22Rv1 (cell line): ENCODE results near the gene OR13C2.
"Not testable (repeated sequence)": the region's sequence is repeated elsewhere in the genome, so short reads cannot be mapped to it uniquely, and the experiment has no call there.

Experiments
- H3K27ac ChIP-seq: fragments of 450-650 bp; 2 replicates; pipeline ENCODE4 v1.5.1; 2017
- CTCF ChIP-seq: fragments of 450-650 bp; IDR thresholded peaks from 2 replicates; pipeline ENCODE4 v1.5.1; 2017; ENCODE audit warnings: mild to moderate bottlenecking
- ZFX ChIP-seq: fragments of 450-650 bp; IDR thresholded peaks from 2 replicates; pipeline ENCODE4 v1.6.1; 2017; ENCODE audit warnings: antibody characterized with exemption, borderline replicate concordance

Gene OR13C2

DNA sequence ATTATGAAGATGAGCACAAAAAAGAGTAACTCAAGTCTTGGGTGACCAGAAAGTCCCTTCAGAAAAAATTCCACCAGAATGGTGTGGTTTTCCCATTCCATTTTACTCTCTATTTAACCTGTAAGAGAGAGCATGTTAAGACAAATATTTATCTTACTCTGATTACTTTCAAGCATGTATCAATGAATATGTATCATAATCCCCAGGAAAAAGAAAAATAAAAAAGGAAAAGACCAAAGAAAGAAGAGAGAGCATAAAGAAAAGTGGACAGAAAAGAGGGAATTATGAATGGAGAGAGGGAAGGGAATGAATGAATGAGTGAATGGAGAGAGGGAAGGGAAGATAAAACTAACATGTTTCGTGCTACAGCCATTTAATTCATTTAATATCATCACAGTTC, at the start of gene OR13C2:
OR13C2 (minus strand) TSS at position 101 of the 400 bp plus-strand sequence; CDS start at position 101, 0 bp downstream.
- H3K27ac ChIP-seq, result not testable (repeated sequence)

- H3K27ac ChIP-seq, result no peak overlapping the region
- no peak for TF ChIP-seq CTCF
- TF ChIP-seq ZFX, result no peak
Observed at GRCh38 chr9:104635456-104635855, 30.0 kb upstream of the OR13C2 start.

DNA sequence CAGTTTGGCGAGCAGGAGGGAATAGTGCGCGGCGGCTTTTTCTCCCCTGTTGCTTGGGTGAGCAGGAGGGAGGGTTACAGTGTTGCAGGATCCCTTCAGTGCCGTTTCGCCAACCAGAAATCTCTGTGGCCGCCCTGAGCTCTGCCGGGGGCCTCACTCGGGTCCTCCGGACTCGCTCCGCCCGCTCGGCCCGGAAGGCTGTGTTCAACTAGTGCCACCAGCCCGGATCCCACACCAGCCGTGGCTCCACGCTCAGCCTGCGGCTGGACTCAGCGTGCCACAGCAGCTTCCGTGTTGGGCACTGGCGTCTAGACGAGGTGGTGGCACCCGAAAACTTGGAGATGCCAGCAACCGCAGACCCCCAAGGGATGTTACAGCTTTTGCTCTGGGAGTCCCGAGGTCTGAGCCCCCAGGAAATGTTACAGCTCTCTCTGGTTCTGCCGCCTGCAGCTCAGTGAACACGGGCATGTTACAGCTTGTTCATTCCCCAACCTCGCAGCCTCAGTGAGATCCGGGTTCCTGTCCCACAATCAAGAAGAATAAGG, 28.6 kb upstream of the OR13C2 start:
- H3K27ac ChIP-seq, result no peak overlapping the region
- no peak for TF ChIP-seq ZFX
- TF ChIP-seq CTCF, result no peak

DNA sequence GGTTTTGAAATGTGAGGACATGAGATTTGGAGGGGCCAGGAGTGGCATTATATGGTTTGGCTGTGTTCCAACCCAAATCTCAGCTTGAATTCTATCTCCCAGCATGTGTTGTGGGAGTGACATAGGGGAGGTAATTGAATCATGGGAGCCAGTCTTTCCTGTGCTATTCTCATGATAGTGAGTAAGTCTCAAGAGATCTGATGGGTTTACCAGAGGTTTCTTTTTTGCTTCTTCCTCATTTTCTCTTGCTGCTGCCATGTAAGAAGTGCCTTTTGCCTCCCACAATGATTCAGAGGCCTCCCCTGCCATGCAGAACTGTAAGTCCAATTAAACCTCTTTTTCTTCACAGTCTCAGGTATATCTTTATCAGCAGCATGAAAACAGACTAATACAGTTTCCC, 20.5 kb upstream of the OR13C2 start:
- not testable (repeated sequence) for H3K27ac ChIP-seq

GRCh38 chr9:104618104-104618503, 12.7 kb upstream of the OR13C2 start, which contains the start of gene OR13C9:
TSS of gene OR13C9 (minus strand) at chr9:104618204. CDS start at chr9:104618204, 0 bp downstream.
- TF ChIP-seq CTCF, result no peak

GRCh38 chr9:104617418-104617817, 12.0 kb upstream of the OR13C2 start:
- no peak for TF ChIP-seq ZFX
- TF ChIP-seq CTCF, result no peak
- H3K27ac ChIP-seq, result no peak overlapping the region

More at GRCh38 chr9:104618104-104618503, 12.7 kb upstream of the OR13C2 start, which contains the start of gene OR13C9:
- H3K27ac ChIP-seq, result no peak within 1 kb of the TSS

DNA sequence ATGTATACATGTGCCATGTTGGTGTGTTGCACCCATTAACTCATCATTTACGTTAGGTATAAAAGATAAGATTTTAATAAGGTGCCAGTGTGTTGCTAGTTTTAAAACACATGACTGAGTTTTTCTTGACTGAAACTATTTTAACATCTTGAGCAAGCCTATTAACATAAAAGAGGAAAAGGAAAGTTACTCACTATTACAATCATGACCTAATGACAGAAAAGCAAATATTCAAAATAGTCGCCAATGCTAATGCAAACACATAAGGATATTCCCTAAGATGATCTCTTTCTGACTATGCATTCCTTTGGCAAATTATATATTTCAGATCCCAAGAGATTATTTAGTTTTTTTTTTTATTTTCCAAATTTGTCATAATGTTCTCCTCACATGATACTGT, 5.8 kb upstream of the OR13C2 start:
- H3K27ac ChIP-seq, result no peak overlapping the region
- TF ChIP-seq ZFX, result no peak
- no peak for TF ChIP-seq CTCF

- TF ChIP-seq CTCF, result peak; percentile 54
- no peak for TF ChIP-seq ZFX
- H3K27ac ChIP-seq, result no peak overlapping the region
Observed at GRCh38 chr9:104608336-104608735, 2.9 kb upstream of the OR13C2 start.
